Bronchial epithelial cell (primary cell): ENCODE measurements around the gene EIF2S2. TPM values are rescaled to one million over a fixed set of nuclear protein-coding genes. Genes with fewer than 3 reads are reported as not detected.
A peak's percentile ranks its signal among the peaks of the same experiment; 100 is the strongest.

Source experiments
- DNase-seq: peaks from one replicate; pipeline ENCODE4 v3.0.0-alpha.2; 2010; ENCODE audit warnings: low read depth
- FAIRE-seq: peaks from 2 replicates; lab custom pipeline; 2011; peaks lifted over from hg19 to GRCh38; lab: Jason Lieb, UNC
- H3K27me3 ChIP-seq: 2 replicates; pipeline ENCODE4 v1.5.1; 2011; ENCODE audit warnings: low read length; ENCODE audit not compliant: control insufficient read depth, insufficient read depth
- H3K36me3 ChIP-seq: 2 replicates; pipeline ENCODE4 v1.5.1; 2011; ENCODE audit warnings: low read length; ENCODE audit not compliant: control insufficient read depth, insufficient read depth
- H3K4me3 ChIP-seq: 2 replicates; pipeline ENCODE4 v1.5.1; 2011; ENCODE audit warnings: mild to moderate bottlenecking, low read depth, low read length, control low read depth
- CTCF ChIP-seq: IDR thresholded peaks from 2 replicates; pipeline ENCODE4 v1.5.1; 2011; ENCODE audit warnings: mild to moderate bottlenecking, moderate library complexity, low read length, control low read depth, inconsistent platforms; ENCODE audit not compliant: insufficient read depth, severe bottlenecking
- total RNA-seq: library from RNA; depleted of rRNA; stranded (reverse); fragments of >200 nt; gene quantifications from 2 replicates; pipeline ENCODE4 v1.2.1, GENCODE V29; 2014

The EIF2S2 gene
- total RNA-seq, 1 donor from 2014 or later, result 129 TPM

- FAIRE-seq, result no peak
- H3K4me3 ChIP-seq, result no peak overlapping the region
Observed at GRCh38 chr20:34131491-34131890, 19.4 kb upstream of the EIF2S2 start.

GRCh38 chr20:34129518-34130162, 17.6 kb upstream of the EIF2S2 start:
- Histone ChIP-seq H3K27me3 (no peaks in the 10 kb centered on the region), H3K4me3 (no peak overlapping the region), H3K36me3 (no peaks in the 10 kb centered on the region)
- TF ChIP-seq CTCF, result peak; percentile 67
- FAIRE-seq (no peak), DNase-seq (peak; percentile 63)

More at GRCh38 chr20:34131491-34131890, 19.4 kb upstream of the EIF2S2 start:
- Histone ChIP-seq H3K27me3 (no peaks in the 10 kb centered on the region), H3K36me3 (no peaks in the 10 kb centered on the region)
- DNase-seq, result no peak
- no peak for TF ChIP-seq CTCF

GRCh38 chr20:34127792-34128191, 15.7 kb upstream of the EIF2S2 start:
- DNase-seq (no peak), FAIRE-seq (no peak)
- Histone ChIP-seq H3K4me3 (no peak overlapping the region), H3K36me3 (no peaks in the 10 kb centered on the region), H3K27me3 (no peaks in the 10 kb centered on the region)
- TF ChIP-seq CTCF, result no peak

- TF ChIP-seq CTCF, result no peak
- H3K4me3 ChIP-seq, result no peak overlapping the region
- no peaks in the 10 kb centered on the region for H3K27me3 ChIP-seq
- no peak for DNase-seq
- no peak for FAIRE-seq
- no peaks in the 10 kb centered on the region for H3K36me3 ChIP-seq
Observed at GRCh38 chr20:34124469-34125249, 12.6 kb upstream of the EIF2S2 start.

- Histone ChIP-seq H3K4me3 (no peak overlapping the region), H3K36me3 (no peaks in the 10 kb centered on the region), H3K27me3 (no peaks in the 10 kb centered on the region)
- FAIRE-seq (no peak), DNase-seq (no peak)
- no peak for TF ChIP-seq CTCF
Observed at GRCh38 chr20:34123309-34123708, 11.3 kb upstream of the EIF2S2 start.
